22Rv1 (cell line): Measurements from ENCODE around the gene GPATCH8.

Source experiments
- CTCF ChIP-seq: fragments of 450-650 bp; IDR thresholded peaks from 2 replicates; pipeline ENCODE4 v1.5.1; 2017; ENCODE audit warnings: mild to moderate bottlenecking
- ZFX ChIP-seq: fragments of 450-650 bp; IDR thresholded peaks from 2 replicates; pipeline ENCODE4 v1.6.1; 2017; ENCODE audit warnings: antibody characterized with exemption, borderline replicate concordance

DNA sequence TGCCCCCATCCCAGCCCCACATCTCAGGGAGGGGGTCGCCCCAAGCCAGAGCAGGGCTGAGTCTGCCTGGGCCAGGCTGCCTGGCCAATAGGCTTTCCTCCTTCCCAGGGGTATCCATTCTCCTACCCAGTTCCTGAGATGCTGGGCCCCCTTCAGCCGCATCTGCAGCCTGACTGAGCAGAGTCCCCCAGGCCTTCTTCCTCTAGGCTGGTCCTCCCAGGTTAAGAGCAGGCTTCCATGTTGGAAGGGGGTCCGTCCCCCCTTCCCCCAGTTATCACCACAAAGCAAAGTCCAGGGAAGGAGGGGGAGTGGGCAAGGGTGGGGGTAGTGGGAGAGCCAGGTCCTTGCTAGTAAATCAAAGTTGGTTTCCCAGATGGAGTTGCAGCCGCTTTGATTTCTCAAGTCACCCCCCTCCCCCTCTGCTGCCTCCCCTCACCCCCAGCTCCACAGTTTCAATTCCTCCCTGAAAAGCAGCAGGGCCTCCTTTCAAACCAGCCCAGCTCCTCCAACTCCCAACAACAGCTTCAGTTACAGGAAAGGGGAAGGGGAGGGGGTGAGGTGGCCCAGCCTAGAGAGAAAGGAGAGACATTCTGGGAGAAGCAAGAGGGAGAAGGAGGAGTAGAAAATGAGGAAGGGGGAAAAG, 44.5 kb upstream of the GPATCH8 start:
- TF ChIP-seq CTCF (no peak), ZFX (no peak)
